AG10803 (cell line): ENCODE measurements around the gene TPM1.
A peak's percentile ranks its signal among the peaks of the same experiment; 100 is the strongest.

ENCODE experiments used
- DNase-seq: peaks from one replicate; pipeline ENCODE4 v3.0.0; 2010; ENCODE audit warnings: low read depth
- H3K4me3 ChIP-seq: 2 replicates; pipeline ENCODE4 v1.5.1; 2011; ENCODE audit warnings: mild to moderate bottlenecking, low read length, control low read depth
- TF ChIP-seq, protein P1 (sequence below): conservative IDR thresholded peaks from 2 replicates; pipeline ENCODE4 v1.5.1; 2011; ENCODE audit warnings: mild to moderate bottlenecking, low read length, control low read depth, inconsistent platforms

Gene TPM1

DNA sequence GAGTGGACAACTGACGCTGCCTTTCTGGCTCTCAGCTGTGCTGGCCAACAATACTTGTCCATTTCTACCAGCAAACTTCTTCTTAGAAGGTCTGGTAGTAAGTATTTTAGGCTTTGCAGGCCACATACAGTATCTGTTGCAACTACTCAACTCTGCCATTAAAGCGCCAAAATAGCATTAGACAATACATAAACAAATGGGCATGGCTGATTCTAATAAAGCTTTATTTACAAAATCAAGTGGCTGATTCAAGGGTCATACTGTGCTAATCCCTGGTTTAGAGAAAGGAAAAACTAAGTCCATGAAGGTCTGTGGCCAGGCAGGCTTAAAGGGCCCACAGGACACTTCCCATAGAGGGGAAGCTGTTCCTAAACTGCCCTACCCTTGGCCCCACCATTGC is 26.3 kb upstream of the TPM1 start:
- TF ChIP-seq, protein P1, sequence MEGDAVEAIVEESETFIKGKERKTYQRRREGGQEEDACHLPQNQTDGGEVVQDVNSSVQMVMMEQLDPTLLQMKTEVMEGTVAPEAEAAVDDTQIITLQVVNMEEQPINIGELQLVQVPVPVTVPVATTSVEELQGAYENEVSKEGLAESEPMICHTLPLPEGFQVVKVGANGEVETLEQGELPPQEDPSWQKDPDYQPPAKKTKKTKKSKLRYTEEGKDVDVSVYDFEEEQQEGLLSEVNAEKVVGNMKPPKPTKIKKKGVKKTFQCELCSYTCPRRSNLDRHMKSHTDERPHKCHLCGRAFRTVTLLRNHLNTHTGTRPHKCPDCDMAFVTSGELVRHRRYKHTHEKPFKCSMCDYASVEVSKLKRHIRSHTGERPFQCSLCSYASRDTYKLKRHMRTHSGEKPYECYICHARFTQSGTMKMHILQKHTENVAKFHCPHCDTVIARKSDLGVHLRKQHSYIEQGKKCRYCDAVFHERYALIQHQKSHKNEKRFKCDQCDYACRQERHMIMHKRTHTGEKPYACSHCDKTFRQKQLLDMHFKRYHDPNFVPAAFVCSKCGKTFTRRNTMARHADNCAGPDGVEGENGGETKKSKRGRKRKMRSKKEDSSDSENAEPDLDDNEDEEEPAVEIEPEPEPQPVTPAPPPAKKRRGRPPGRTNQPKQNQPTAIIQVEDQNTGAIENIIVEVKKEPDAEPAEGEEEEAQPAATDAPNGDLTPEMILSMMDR, result no peak
- no peak overlapping the region for H3K4me3 ChIP-seq
- no peak for DNase-seq

DNA sequence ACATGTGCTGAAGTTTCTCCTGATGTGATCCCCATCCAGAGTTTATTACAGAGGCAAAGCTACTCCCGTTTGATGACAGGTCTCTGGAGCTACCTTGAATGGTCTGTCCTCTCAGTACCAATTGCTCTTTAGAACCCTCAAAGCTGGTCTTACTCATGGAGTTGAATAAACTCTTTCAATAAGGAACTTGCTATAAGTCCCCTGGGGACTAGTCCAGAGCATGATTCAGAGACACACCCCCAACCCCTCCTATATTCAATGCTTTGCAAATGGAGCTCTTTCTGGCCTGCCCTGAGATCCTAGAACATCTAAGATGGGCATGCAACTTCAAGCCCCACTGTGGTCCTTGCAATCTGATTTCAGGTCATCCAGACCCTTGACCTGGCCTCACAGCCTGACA is 23.9 kb upstream of the TPM1 start:
- DNase-seq, result peak; percentile 51

DNA sequence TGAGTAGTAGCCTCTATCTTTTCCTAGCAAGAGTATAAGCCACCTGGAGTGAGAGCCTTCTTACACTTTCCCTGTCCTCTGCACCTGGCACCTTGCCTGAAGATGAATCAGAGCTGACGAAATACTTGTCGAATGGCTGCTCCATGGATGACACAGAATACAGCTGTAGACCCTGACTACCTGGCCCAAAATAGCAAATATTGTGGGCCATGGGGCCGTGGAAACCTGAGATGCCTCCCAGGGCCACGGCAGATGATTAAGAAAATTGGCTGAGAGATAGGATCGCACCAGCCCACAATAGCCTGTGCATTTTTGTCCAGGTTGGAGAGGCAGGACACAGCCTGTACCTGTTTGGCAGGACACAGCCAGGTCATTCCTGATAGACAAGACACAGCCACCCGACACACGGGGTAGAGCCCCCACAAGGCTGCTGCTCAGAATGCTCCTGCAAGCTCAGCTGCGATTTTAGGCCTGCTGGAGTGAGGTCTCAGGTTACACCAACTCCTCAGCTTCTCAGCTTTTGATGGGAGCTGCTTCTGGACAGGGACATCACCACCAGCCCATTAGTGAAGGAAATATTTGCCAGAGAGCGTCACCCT is 22.9 kb upstream of the TPM1 start:
- DNase-seq, result peak; percentile 78
- H3K4me3 ChIP-seq, result no peak overlapping the region
- TF ChIP-seq, protein P1, result no peak

More for the DNA sequence above, 23.9 kb upstream of the TPM1 start:
- H3K4me3 ChIP-seq, result no peak overlapping the region
- TF ChIP-seq, protein P1, result no peak

DNA sequence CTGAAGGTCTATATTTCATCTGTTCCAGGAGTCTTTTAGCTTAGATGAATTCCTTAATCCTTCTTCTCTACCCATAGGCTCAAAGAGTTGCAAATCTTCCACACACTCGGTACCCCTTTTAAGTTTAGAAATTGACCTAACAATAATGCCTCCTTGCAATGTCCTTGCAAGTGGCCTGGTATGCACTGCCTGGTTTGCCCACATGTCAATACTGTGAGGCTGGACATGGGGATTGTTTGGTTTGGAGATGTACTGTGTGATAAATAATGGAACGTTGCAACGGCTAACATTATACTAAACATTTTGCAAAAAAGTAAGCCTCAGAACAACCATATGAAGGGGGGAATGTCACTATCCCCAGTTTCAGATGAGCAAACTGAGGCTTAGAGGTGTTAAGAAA is 22.4 kb upstream of the TPM1 start:
- no peak overlapping the region for H3K4me3 ChIP-seq
- DNase-seq, result no peak
- TF ChIP-seq, protein P1, result no peak

DNA sequence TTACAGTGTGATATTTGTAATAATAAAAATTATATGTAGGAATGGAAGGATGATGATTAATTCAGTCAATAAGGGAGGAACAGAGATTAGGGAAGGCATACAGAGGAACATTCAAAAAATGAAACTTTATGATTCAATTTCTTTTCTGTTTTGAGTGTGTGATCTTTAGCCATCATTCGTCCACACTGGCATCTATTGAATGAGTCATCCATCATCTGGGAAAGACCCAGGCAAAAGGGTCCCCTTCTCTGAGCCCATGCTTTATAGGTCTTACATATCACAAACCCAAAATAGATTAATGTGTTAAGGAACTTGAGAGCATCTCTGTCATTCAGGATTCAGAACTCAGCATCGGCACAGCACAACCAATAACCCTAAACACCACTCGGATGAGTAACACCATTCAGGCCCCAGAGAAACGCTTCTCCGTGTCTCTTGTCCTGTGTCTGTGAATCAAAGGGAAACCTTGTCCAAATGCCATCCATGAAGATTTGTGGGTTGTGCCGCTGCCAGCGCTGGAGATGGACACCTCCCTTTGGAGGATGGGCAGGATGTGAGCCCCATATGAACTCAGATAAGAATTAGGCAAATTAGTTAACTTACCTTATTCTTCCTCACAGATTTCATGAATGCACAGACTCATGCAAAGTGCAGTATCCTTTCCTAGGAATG is 21.7 kb upstream of the TPM1 start:
- H3K4me3 ChIP-seq, result no peak overlapping the region
- no peak for DNase-seq
- TF ChIP-seq, protein P1, result no peak

DNA sequence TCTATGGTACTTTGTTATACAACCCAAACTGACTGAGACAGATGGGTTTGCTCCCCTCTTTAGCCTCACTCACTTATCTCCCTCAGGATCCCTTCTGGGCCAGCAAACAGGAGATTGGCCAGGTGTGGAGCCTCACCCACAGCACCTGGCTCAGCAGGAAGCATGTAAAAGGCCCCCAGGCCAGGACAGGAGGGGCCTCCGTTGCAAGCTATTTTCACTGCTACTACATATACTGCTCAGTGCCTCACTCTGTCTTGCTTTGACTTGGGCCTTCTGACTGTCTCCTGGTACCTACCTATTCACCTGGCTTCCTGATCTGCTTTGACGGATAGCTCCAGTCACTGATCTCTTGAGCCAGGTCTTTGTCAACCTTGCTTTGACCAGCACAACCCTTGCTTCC is 20.4 kb upstream of the TPM1 start:
- TF ChIP-seq, protein P1, result no peak

DNA sequence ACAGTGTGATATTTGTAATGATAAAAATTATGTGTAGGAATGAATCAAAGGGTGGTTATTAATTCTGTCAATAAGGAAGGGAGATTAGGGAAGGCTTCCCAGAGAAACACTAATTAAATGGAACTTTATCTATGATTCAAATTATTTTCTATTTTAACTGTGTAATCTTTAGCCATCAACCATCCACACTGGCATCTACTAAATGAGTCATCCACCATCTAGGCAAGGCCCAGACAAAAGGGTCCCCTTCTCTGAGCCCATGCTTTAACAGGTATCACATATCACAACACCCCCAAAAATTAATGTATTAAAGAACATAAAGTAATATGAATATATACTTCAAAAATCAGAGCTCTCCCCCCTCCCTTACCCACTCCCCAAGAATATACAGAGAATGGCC is 19.9 kb upstream of the TPM1 start:
- TF ChIP-seq, protein P1, result no peak
- no peak for DNase-seq
- no peak overlapping the region for H3K4me3 ChIP-seq

More for the DNA sequence above, 20.4 kb upstream of the TPM1 start:
- H3K4me3 ChIP-seq, result no peak overlapping the region
- no peak for DNase-seq
